ENCODE data around the gene ASB12.

- TF ChIP-seq CTCF (IDR thresholded peaks at IDR 0.05; ENCODE audit: low read depth, low read length, poor library complexity, severe bottlenecking) (no peak), EZH2phosphoT487 (IDR thresholded peaks at IDR 0.05; ENCODE audit: borderline replicate concordance, low read length) (no peak)
Observed at GRCh38 chrX:64191281-64192010, 39.0 kb downstream of the ASB12 start.

Data from DOHH2 (cell line).